IMR-90 (cell line): ENCODE results near the gene WDFY1.
A peak's percentile ranks its signal among the peaks of the same experiment; 100 is the strongest.

ENCODE experiments used
- CEBPB ChIP-seq: IDR thresholded peaks from 2 replicates; pipeline ENCODE4 v1.6.1; 2012; ENCODE audit warnings: low read depth, low read length, improper control_type of control experiment
- FOS ChIP-seq: fragments of 150-350 bp; IDR thresholded peaks from 2 replicates; pipeline ENCODE4 v1.6.1; 2016; ENCODE audit warnings: low read depth, low read length
- POLR2A ChIP-seq: IDR thresholded peaks from 2 replicates; pipeline ENCODE4 v1.6.1; 2012; ENCODE audit warnings: mild to moderate bottlenecking, low read depth, low read length
- RFX5 ChIP-seq: IDR thresholded peaks from 2 replicates; pipeline ENCODE4 v1.8.0; 2012; ENCODE audit warnings: low read depth, mild to moderate bottlenecking, low read length, moderate library complexity
- TF ChIP-seq, protein P1 (sequence below): conservative IDR thresholded peaks from 2 replicates; pipeline ENCODE4 v1.5.1; 2012; ENCODE audit warnings: mild to moderate bottlenecking, low read depth, low read length, improper control_type of control experiment

DNA sequence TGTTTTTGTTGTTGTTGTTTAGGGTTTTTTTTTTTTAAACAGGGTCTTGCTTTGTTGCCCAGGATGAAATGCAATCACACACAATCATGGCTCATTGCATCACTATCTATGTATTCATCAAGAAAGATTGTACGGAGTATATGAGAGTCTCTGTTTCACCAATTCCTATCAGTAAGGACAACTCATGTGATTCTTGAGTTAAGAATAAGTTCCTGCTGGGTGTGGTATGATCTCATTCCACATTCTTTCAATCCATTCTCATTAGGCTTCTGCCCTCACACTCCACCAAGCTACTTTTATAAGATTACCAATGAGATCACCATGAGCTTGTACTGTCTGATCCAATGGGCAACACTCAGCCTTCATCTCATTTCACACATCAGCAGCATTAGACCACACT lies 98.6 kb downstream of the WDFY1 start:
- TF ChIP-seq, protein P1, sequence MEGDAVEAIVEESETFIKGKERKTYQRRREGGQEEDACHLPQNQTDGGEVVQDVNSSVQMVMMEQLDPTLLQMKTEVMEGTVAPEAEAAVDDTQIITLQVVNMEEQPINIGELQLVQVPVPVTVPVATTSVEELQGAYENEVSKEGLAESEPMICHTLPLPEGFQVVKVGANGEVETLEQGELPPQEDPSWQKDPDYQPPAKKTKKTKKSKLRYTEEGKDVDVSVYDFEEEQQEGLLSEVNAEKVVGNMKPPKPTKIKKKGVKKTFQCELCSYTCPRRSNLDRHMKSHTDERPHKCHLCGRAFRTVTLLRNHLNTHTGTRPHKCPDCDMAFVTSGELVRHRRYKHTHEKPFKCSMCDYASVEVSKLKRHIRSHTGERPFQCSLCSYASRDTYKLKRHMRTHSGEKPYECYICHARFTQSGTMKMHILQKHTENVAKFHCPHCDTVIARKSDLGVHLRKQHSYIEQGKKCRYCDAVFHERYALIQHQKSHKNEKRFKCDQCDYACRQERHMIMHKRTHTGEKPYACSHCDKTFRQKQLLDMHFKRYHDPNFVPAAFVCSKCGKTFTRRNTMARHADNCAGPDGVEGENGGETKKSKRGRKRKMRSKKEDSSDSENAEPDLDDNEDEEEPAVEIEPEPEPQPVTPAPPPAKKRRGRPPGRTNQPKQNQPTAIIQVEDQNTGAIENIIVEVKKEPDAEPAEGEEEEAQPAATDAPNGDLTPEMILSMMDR, result no peak
- TF ChIP-seq FOS (no peak), POLR2A (no peak), RFX5 (no peak), CEBPB (peak; percentile 93)
